Loucy (cell line): ENCODE measurements around the gene LEF1.

Experiments
- CTCF ChIP-seq: fragments of 200-600 bp; sonication (generic); conservative IDR thresholded peaks from 2 replicates; pipeline ENCODE4 v1.5.1; 2014; ENCODE audit warnings: mild to moderate bottlenecking, antibody characterized with exemption, low read length
- EZH2phosphoT487 ChIP-seq: fragments of 200-600 bp; IDR thresholded peaks from 2 replicates; pipeline ENCODE4 v1.6.1; 2018; ENCODE audit warnings: antibody characterized with exemption, mild to moderate bottlenecking, moderate library complexity, borderline replicate concordance

- no peak for TF ChIP-seq CTCF
- TF ChIP-seq EZH2phosphoT487: no peak
Observed at GRCh38 chr4:108166038-108166437, 2.7 kb downstream of the LEF1 start.
